DOHH2 (cell line): Measurements from ENCODE around the gene WWOX.

ENCODE experiments used
- EZH2phosphoT487 ChIP-seq: fragments of 200-600 bp; sonication (generic); IDR thresholded peaks from 2 replicates; pipeline ENCODE4 v1.6.1; 2017; ENCODE audit warnings: borderline replicate concordance, mild to moderate bottlenecking, antibody characterized with exemption, low read length, moderate library complexity, mixed read lengths
- TF ChIP-seq, protein P1 (sequence below): fragments of 200-600 bp; sonication (generic); IDR thresholded peaks from one replicate; pipeline ENCODE4 v1.5.1; 2014; ENCODE audit warnings: antibody characterized with exemption, mild to moderate bottlenecking, low read depth, low read length; ENCODE audit not compliant: poor library complexity, severe bottlenecking

DNA sequence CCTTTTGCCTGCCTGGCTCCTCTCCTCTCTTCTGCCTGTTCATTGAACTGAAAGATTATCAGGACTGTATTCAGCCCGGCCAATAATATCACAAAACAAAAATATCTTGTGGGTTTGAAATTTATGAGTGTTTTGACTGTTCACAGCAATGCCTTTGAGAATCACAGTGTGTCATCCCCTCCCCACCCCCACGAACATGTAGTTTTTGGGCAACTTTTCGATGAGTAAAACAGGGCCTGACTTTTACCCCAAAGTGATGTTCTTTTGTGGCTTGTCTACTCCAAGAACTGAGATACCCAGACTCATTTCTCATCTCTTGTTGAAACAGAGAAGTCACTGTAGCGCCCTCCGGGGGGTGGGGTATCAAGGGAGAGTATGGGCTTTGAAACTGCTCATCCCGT lies 675.7 kb downstream of the WWOX start:
- TF ChIP-seq, protein P1, sequence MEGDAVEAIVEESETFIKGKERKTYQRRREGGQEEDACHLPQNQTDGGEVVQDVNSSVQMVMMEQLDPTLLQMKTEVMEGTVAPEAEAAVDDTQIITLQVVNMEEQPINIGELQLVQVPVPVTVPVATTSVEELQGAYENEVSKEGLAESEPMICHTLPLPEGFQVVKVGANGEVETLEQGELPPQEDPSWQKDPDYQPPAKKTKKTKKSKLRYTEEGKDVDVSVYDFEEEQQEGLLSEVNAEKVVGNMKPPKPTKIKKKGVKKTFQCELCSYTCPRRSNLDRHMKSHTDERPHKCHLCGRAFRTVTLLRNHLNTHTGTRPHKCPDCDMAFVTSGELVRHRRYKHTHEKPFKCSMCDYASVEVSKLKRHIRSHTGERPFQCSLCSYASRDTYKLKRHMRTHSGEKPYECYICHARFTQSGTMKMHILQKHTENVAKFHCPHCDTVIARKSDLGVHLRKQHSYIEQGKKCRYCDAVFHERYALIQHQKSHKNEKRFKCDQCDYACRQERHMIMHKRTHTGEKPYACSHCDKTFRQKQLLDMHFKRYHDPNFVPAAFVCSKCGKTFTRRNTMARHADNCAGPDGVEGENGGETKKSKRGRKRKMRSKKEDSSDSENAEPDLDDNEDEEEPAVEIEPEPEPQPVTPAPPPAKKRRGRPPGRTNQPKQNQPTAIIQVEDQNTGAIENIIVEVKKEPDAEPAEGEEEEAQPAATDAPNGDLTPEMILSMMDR, result no peak
- no peak for TF ChIP-seq EZH2phosphoT487
